Coronary artery (tissue), 2 donors: ENCODE data around the gene SNAP47.

Experiments used
- DNase-seq: peaks from one replicate; pipeline ENCODE4 v3.0.0-alpha.2; 2017; ENCODE audit warnings: low spot score
- H3K27ac ChIP-seq, 2 donors: fragments of 200-600 bp; sonication (generic); one replicate each; pipeline ENCODE4 v1.5.1; 2016 to 2019
- H3K4me3 ChIP-seq: fragments of 200-600 bp; sonication (generic); 2 replicates; pipeline ENCODE4 v1.5.1; 2016; ENCODE audit warnings: mild to moderate bottlenecking, moderate library complexity
- TF ChIP-seq, protein P1 (sequence below): fragments of 200-600 bp; sonication (generic); IDR thresholded peaks from one replicate; pipeline ENCODE4 v1.5.1; 2019; ENCODE audit warnings: antibody characterized with exemption

Gene SNAP47

DNA sequence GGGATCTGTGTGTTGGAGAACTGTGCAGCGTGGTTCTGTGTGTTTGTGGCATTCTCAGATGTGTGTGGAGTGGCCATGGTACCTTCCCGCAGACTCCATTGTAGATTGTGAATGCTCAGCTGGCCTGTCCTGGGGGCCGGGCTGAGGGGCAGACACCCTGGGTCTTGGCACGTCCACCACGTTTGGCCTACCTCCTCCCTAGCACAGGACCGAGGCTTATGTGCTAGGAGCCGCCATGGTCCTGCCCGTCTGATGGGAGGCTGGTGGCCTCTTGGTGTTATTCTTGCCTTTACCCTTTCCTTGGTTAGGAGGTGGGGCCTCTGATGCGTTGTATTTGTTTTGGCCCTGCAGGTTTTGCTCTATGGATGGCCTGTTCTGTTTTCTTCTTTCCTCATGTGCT, 25.1 kb downstream of the SNAP47 start:
- Histone ChIP-seq H3K27ac (no peak overlapping the region), H3K4me3 (no peak overlapping the region)
- TF ChIP-seq, protein P1, sequence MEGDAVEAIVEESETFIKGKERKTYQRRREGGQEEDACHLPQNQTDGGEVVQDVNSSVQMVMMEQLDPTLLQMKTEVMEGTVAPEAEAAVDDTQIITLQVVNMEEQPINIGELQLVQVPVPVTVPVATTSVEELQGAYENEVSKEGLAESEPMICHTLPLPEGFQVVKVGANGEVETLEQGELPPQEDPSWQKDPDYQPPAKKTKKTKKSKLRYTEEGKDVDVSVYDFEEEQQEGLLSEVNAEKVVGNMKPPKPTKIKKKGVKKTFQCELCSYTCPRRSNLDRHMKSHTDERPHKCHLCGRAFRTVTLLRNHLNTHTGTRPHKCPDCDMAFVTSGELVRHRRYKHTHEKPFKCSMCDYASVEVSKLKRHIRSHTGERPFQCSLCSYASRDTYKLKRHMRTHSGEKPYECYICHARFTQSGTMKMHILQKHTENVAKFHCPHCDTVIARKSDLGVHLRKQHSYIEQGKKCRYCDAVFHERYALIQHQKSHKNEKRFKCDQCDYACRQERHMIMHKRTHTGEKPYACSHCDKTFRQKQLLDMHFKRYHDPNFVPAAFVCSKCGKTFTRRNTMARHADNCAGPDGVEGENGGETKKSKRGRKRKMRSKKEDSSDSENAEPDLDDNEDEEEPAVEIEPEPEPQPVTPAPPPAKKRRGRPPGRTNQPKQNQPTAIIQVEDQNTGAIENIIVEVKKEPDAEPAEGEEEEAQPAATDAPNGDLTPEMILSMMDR: no peak
- DNase-seq: no peak

DNA sequence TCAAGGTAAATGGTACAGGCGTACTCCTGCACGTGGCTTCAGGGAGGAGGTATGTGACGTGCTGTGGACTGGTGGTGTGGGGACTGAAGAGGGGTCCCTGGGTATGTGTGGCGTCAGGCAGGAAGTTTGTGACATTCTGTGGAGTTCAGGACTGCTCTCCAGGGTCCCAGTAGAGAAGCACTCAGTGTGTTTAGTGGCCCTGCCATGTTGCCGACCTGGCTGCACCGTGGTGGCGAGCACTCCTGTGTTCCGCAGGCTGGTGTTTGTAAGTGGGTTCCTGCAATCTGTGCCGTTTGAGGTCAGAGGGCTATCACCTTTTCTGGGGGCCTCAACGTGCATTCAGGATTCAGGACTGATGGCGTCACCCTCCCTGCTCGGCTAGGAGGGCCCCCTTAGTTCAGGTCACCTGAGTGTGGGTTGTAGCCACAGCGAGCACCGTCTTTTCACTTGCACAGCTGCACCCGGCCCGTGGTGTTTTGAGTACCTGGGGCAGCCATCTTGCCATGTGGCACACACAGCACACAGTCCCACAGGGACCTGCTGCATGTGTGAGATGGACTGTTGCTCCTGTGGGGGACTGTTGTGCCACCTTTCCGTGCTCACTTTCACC, 26.5 kb downstream of the SNAP47 start:
- peak overlapping the region in 1 of 2 donors; percentile 14 for H3K27ac ChIP-seq

DNA sequence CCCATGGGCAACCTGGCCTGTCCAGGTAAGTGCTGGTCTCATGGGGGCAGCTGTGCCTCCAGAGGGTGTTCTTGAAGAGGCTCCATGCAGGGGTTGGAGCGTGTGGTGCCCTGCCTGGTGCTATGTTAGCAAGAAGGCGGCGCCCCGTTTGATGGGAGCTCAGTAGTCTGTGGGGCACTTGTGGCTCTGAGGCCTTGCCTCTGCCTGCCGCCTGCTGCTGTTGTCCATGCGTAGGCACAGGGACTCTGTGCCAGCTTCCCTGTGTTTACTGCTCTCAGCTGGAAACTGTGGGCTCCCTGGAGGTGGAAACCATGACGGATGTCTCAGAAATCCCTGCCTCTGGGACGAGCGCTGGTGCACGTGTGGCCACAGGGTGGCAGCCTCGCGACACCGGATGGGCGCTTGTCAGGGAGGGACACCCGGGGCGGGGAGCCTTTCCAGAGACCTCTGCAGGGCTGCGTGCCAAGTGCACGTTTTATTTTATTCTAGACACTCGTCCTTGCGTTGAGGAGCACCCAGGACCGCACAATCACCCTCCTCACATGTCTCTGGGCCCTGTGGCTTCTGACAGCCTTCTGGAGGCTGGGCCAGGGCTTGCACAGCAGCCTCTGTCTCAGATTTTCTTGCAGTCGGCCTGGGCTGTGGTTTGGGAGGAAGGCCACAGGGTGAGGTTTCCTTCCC, 27.1 kb downstream of the SNAP47 start:
- H3K27ac ChIP-seq: peak overlapping the region in 1 of 2 donors; percentile 14
- H3K4me3 ChIP-seq: peak overlapping the region; percentile 10
- TF ChIP-seq, protein P1: peak; percentile 89
- peak; percentile 84 for DNase-seq

More for the DNA sequence above, 26.5 kb downstream of the SNAP47 start:
- no peak overlapping the region for H3K4me3 ChIP-seq
- DNase-seq: no peak
- TF ChIP-seq, protein P1: no peak

DNA sequence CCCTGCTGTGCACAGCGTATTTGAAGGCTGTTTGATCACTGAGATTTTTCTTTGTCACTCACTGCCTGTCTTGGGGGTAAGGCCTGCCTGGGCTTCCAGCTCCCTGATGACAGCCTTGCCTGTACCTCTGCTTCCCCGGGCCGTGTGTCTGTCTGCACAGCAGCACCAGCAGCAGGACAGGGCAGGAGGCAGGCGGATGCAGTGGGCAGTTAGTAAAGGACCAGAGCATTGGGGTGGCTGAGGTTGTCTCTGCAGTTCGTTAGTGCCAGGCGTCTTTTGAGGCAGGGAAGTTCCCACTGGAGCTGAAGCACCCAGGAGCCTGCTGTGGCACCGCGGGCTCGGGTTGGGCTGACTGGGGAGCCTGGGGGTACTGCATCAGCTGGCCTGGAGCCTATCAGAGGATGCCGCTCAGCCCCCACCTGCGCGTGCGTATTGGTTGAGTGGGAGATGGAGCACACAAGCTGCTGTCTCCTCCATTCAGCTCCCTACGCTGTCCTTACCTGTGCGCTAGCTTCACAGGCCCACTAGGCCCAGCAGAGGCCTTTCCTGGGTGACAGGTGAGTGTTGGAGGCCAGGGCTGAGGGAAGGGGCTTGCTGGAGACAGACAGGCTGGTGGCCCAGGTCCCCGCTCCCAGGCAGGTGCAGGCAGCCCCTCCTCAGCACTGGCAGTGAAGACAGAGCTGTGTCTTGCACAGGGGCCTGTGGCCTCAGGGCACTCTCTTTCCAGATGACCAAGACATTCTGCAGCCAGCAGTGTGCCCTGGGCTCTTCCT, 28.2 kb downstream of the SNAP47 start:
- H3K27ac ChIP-seq: no peak overlapping the region
- TF ChIP-seq, protein P1: no peak
- DNase-seq: no peak

DNA sequence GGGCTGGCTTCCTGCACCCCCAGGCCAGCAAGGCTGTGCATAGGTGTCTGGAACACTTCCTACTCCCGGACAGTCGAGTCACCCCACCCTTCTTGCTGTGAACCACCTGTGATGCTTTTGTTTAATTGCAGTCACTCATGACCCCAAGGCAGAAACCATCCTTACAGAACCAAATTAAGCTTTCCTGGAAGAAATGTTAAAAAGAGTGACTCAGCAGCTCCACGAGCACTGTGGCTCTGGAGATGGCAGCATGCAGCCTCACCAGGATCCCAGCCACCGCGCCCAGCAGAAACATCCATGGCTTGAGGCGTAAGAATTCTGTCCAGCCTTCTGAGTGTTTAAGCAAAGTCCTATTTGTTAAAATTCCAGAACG, 28.8 kb downstream of the SNAP47 start:
- Histone ChIP-seq H3K4me3 (no peak overlapping the region), H3K27ac (no peak overlapping the region)
- no peak for DNase-seq
- TF ChIP-seq, protein P1: no peak

More for the DNA sequence above, 28.2 kb downstream of the SNAP47 start:
- no peak overlapping the region for H3K4me3 ChIP-seq

DNA sequence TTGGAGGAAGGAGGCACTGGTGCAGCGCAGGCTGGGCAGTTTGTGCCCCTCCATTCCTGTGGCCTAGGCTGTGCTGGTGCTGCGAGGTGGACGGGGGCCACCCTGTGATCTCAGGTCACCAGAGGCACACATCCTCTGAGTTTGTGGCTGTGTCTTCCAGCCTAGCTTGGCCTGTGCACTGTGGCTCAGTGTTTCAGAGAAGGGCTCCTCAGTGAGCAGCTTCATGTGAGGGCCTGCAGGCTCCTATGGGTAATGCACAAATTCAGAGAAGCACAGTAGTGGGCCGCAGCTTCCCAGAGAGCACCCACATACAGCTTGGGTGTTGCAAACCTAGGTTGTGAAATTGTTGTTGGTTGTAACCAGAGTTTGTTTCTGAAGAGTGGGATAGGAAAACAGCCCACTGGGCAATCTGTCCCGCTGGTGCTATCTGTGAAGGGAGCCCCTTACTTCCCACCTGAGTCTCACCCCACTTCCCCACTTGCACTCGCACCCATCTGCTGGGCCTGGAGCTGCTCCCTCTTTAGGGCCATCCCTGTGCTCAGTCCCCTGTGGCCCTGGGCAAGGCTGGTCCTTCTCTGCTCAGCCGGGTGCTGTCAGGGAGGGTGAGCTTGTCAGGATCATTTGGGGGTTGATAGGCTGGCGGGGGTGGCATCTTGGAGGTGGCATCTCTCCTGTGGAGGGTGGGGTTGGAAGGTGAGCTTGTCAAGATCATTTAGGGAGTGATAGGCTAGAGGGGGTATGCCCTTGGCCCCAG, 30.2 kb downstream of the SNAP47 start:
- TF ChIP-seq, protein P1: no peak
- DNase-seq: no peak
- Histone ChIP-seq H3K4me3 (no peak overlapping the region), H3K27ac (no peak overlapping the region)
